ENCODE results near the gene LCAT. TPM values are rescaled to one million over a fixed set of nuclear protein-coding genes. Genes with fewer than 3 reads are reported as not detected.
A peak's percentile ranks its signal among the peaks of the same experiment; 100 is the strongest.

The LCAT gene
- total and polyA plus RNA-seq, 11 donors = 9.7 to 31.7 (median 18.2) TPM

- DNase-seq (peak in 3 of 5 donors; percentile 57 to 73 (median 66)), ATAC-seq (peak in 3 of 4 donors; percentile 1 to 7 (median 1))
- Histone ChIP-seq H3K27ac (peak overlapping the region in 7 of 12 donors; percentile 14 to 89 (median 30)), H3K27me3 (no peaks in the 10 kb centered on the region), H3K4me1 (peaks cover 4 to 69% (median 33%) of the 10 kb centered on the region in 12 donors), H3K9me3 (no peaks in the 10 kb centered on the region), H3K36me3 (peaks cover 11 to 88% (median 82%) of the 10 kb centered on the region in 9 donors), H3K4me3 (no peak overlapping the region)
- intact Hi-C loops (cut with DNase I) = loop anchor here in 2 of 10 donors (5.0 kb wide), 2 partner anchors 80 to 100 kb away; partner anchors contain the start of genes DDX28 (in 1 of the 2) and DUS2 (in 1 of the 2)
- TF ChIP-seq CTCF (IDR thresholded peaks at IDR 0.05) = no peak
- no peak for TF ChIP-seq POLR2A (IDR thresholded peaks at IDR 0.05)
- 69 to 82% (median 74%) methylated on average over 20 to 27 of the region's 27 CpGs for WGBS, 4 donors
These were observed 1.2 kb downstream of the LCAT start for GRCh38 chr16:67942510-67943255.

GRCh38 chr16:67942200-67942509 is 1.8 kb downstream of the LCAT start:
- Histone ChIP-seq H3K4me1 (peaks cover 4 to 67% (median 38%) of the 10 kb centered on the region in 12 donors), H3K9me3 (no peaks in the 10 kb centered on the region), H3K27ac (peak overlapping the region in 7 of 12 donors; percentile 4 to 54 (median 25)), H3K27me3 (no peaks in the 10 kb centered on the region), H3K36me3 (peaks cover 11 to 83% (median 77%) of the 10 kb centered on the region in 9 donors), H3K4me3 (no peak overlapping the region)
- 70 to 88% (median 76%) methylated on average over 4 to 6 of the region's 6 CpGs for WGBS, 4 donors
- peak; percentile 35 to 70 (median 54) for TF ChIP-seq CTCF (IDR thresholded peaks at IDR 0.05)
- no peak for TF ChIP-seq POLR2A (IDR thresholded peaks at IDR 0.05)
- ATAC-seq = peak in 3 of 4 donors; percentile 14 to 22 (median 18)
- DNase-seq = no peak
- intact Hi-C loops (cut with DNase I) = loop anchor here in 2 of 10 donors (5.0 kb wide), 2 partner anchors 80 to 100 kb away; partner anchors contain the start of genes DDX28 (in 1 of the 2) and DUS2 (in 1 of the 2)

- intact Hi-C loops (cut with DNase I) = loop anchor here in 2 of 10 donors (5.0 kb wide), 2 partner anchors 81 to 101 kb away; partner anchors contain the start of genes DDX28 (in 1 of the 2) and DUS2 (in 1 of the 2)
- ATAC-seq = no peak
- Histone ChIP-seq H3K27ac (peak overlapping the region in 4 of 12 donors; percentile 5 to 40 (median 23)), H3K4me3 (no peak overlapping the region), H3K27me3 (no peaks in the 10 kb centered on the region), H3K9me3 (no peaks in the 10 kb centered on the region), H3K36me3 (peaks cover 7 to 78% (median 72%) of the 10 kb centered on the region in 9 donors), H3K4me1 (peaks cover 4 to 69% (median 42%) of the 10 kb centered on the region in 12 donors)
- 65 to 78% (median 68%) methylated on average over 8 to 9 of the region's 9 CpGs for WGBS, 4 donors
- no peak for DNase-seq
- no peak for TF ChIP-seq POLR2A (IDR thresholded peaks at IDR 0.05)
- TF ChIP-seq CTCF (IDR thresholded peaks at IDR 0.05) = no peak
These were observed 2.3 kb downstream of the LCAT start for GRCh38 chr16:67941469-67942199.
